K562 (cell line): ENCODE data around the gene RNF113A. TPM values are rescaled to one million over a fixed set of nuclear protein-coding genes. Genes with fewer than 3 reads are reported as not detected.

Experiments
- ARID4B ChIP-seq: sonication (generic); formaldehyde crosslinking; IDR thresholded peaks from 2 replicates; pipeline ENCODE4 v1.8.0; 2022; ENCODE audit warnings: mild to moderate bottlenecking, missing genetic modification reagents
- BCOR ChIP-seq: fragments of 450-650 bp; IDR thresholded peaks from 2 replicates; pipeline ENCODE4 v1.6.1; 2016
- CREB3L1 ChIP-seq: fragments of 450-650 bp; IDR thresholded peaks from 2 replicates; pipeline ENCODE4 v1.6.1; 2014; ENCODE audit warnings: low read depth, mild to moderate bottlenecking, moderate library complexity, borderline replicate concordance
- GTF2A2 ChIP-seq: IDR thresholded peaks from 2 replicates; pipeline ENCODE4 v1.6.1; 2016; ENCODE audit warnings: mild to moderate bottlenecking, missing genetic modification characterization, missing compliant biosample characterization
- MCM7 ChIP-seq, 2 experiments: fragments of 450-650 bp; IDR thresholded peaks; 2 replicates each; pipeline ENCODE4 v1.6.1; 2016 to 2018
- MEF2A ChIP-seq: IDR thresholded peaks from 2 replicates; pipeline ENCODE4 v1.6.1; 2011; ENCODE audit warnings: low read depth, mild to moderate bottlenecking, low read length, moderate library complexity; ENCODE audit not compliant: control insufficient read depth
- MXI1 ChIP-seq: IDR thresholded peaks from 2 replicates; pipeline ENCODE4 v1.6.1; 2011; ENCODE audit warnings: low read depth, mild to moderate bottlenecking, improper control_type of control experiment, low read length
- NCOA4 ChIP-seq: fragments of 450-650 bp; IDR thresholded peaks from 2 replicates; pipeline ENCODE4 v1.6.1; 2018; ENCODE audit warnings: mild to moderate bottlenecking; ENCODE audit not compliant: partially characterized antibody
- TBP ChIP-seq: optimal IDR thresholded peaks from 2 replicates; pipeline ENCODE3; 2011; ENCODE audit warnings: low read depth, low read length, improper control_type of control experiment
- ZEB2 ChIP-seq: fragments of 450-650 bp; IDR thresholded peaks from 2 replicates; pipeline ENCODE4 v1.6.1; 2016
- ZNF121 ChIP-seq: sonication (generic); formaldehyde crosslinking; conservative IDR thresholded peaks from 2 replicates; pipeline ENCODE4 v1.8.0; 2022; ENCODE audit warnings: missing genetic modification reagents
- ZNF143 ChIP-seq: sonication (generic); formaldehyde crosslinking; IDR thresholded peaks from 2 replicates; pipeline ENCODE4 v1.9.0; 2022; ENCODE audit warnings: mild to moderate bottlenecking, missing genetic modification reagents
- ZNF561 ChIP-seq: fragments of 450-650 bp; formaldehyde crosslinking; conservative IDR thresholded peaks from 2 replicates; pipeline ENCODE4 v1.4.0; 2020; ENCODE audit warnings: mild to moderate bottlenecking, moderate library complexity
- ZNF766 ChIP-seq: fragments of 200-800 bp; sonication (Bioruptor generic); conservative IDR thresholded peaks from 2 replicates; pipeline ENCODE4 v1.6.1; 2016; ENCODE audit warnings: missing genetic modification characterization, missing compliant biosample characterization
- polyA plus RNA-seq, 8 experiments: library from polyadenylated mRNA; depleted of rRNA in 4 of 8; stranded (reverse) in 5 of 8; unstranded in 3 of 8; fragments of >200 nt; fragmentation: Nextera tagmentation in 2 of 8; fragmentation: Illumina TruSeq in 1 of 8; extraction: Ambion mirVana in 2 of 8; extraction: Trizol in 1 of 8; gene quantifications; 2 replicates each; pipeline versions ENCODE4 v1.2.1 to v1.2.3, GENCODE V29; 2011 to 2014; ENCODE audit warnings: inconsistent platforms in 1 of 8, missing spikeins in 1 of 8
- total RNA-seq, 7 experiments: library from RNA; depleted of rRNA in 6 of 7; stranded (reverse); fragments of >200 nt in 6 of 7; fragmentation: Illumina TruSeq in 2 of 7; extraction: Trizol in 2 of 7; gene quantifications; 2 replicates each; pipeline versions ENCODE4 v1.2.1 to v1.2.3, GENCODE V29; 2011 to 2021; ENCODE audit warnings: low replicate concordance in 1 of 7
- TF ChIP-seq, protein P1 (sequence below): fragments of 450-650 bp; IDR thresholded peaks from 2 replicates; pipeline ENCODE4 v1.6.1; 2018; ENCODE audit not compliant: partially characterized antibody
- TF ChIP-seq, protein P2 (sequence below): fragments of 200-800 bp; sonication (Bioruptor generic); IDR thresholded peaks from 2 replicates; pipeline ENCODE4 v1.6.1; 2017; ENCODE audit warnings: missing genetic modification characterization, missing compliant biosample characterization

The RNF113A gene
- total and polyA plus RNA-seq, 9 of the 15 experiments (the other 6 are each of a cell fraction or from before 2014, with no cell fraction given): 21.2 to 38.4 (median 28.1) TPM

- TF ChIP-seq ARID4B (no peak), ZEB2 (no peak), BCOR (0 out of 2 replicates have a peak, but pooled peaks have one; percentile 21), TBP (peak; percentile 51), CREB3L1 (peak; percentile 81; the same call in 1 of the 2 replicates), MCM7 (IDR thresholded peaks at IDR 0.05) (no peak), MXI1 (no peak), GTF2A2 (tag) (no peak), ZNF121 (CRISPR knock-in tag) (no peak), MEF2A (no peak), ZNF561 (no peak), ZNF143 (CRISPR knock-in tag) (peak; percentile 83), NCOA4 (no peak), ZNF766 (CRISPR knock-in tag) (no peak)
- TF ChIP-seq, protein P1, sequence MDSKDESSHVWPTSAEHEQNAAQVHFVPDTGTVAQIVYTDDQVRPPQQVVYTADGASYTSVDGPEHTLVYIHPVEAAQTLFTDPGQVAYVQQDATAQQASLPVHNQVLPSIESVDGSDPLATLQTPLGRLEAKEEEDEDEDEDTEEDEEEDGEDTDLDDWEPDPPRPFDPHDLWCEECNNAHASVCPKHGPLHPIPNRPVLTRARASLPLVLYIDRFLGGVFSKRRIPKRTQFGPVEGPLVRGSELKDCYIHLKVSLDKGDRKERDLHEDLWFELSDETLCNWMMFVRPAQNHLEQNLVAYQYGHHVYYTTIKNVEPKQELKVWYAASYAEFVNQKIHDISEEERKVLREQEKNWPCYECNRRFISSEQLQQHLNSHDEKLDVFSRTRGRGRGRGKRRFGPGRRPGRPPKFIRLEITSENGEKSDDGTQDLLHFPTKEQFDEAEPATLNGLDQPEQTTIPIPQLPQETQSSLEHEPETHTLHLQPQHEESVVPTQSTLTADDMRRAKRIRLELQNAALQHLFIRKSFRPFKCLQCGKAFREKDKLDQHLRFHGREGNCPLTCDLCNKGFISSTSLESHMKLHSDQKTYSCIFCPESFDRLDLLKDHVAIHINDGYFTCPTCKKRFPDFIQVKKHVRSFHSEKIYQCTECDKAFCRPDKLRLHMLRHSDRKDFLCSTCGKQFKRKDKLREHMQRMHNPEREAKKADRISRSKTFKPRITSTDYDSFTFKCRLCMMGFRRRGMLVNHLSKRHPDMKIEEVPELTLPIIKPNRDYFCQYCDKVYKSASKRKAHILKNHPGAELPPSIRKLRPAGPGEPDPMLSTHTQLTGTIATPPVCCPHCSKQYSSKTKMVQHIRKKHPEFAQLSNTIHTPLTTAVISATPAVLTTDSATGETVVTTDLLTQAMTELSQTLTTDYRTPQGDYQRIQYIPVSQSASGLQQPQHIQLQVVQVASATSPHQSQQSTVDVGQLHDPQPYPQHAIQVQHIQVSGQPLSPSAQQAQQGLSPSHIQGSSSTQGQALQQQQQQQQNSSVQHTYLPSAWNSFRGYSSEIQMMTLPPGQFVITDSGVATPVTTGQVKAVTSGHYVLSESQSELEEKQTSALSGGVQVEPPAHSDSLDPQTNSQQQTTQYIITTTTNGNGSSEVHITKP: peak; percentile 73
- TF ChIP-seq, protein P2, sequence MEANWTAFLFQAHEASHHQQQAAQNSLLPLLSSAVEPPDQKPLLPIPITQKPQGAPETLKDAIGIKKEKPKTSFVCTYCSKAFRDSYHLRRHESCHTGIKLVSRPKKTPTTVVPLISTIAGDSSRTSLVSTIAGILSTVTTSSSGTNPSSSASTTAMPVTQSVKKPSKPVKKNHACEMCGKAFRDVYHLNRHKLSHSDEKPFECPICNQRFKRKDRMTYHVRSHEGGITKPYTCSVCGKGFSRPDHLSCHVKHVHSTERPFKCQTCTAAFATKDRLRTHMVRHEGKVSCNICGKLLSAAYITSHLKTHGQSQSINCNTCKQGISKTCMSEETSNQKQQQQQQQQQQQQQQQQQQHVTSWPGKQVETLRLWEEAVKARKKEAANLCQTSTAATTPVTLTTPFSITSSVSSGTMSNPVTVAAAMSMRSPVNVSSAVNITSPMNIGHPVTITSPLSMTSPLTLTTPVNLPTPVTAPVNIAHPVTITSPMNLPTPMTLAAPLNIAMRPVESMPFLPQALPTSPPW: peak; percentile 47
Measured at GRCh38 chrX:119852382-119853353, 18.9 kb downstream of the RNF113A start, which contains the start of gene UPF3B (continued).
